Measurements from ENCODE around the gene LGR5. TPM values are rescaled to one million over a fixed set of nuclear protein-coding genes. Genes with fewer than 3 reads are reported as not detected.

The LGR5 gene, protein sequence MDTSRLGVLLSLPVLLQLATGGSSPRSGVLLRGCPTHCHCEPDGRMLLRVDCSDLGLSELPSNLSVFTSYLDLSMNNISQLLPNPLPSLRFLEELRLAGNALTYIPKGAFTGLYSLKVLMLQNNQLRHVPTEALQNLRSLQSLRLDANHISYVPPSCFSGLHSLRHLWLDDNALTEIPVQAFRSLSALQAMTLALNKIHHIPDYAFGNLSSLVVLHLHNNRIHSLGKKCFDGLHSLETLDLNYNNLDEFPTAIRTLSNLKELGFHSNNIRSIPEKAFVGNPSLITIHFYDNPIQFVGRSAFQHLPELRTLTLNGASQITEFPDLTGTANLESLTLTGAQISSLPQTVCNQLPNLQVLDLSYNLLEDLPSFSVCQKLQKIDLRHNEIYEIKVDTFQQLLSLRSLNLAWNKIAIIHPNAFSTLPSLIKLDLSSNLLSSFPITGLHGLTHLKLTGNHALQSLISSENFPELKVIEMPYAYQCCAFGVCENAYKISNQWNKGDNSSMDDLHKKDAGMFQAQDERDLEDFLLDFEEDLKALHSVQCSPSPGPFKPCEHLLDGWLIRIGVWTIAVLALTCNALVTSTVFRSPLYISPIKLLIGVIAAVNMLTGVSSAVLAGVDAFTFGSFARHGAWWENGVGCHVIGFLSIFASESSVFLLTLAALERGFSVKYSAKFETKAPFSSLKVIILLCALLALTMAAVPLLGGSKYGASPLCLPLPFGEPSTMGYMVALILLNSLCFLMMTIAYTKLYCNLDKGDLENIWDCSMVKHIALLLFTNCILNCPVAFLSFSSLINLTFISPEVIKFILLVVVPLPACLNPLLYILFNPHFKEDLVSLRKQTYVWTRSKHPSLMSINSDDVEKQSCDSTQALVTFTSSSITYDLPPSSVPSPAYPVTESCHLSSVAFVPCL
- not detected for total RNA-seq

DNA sequence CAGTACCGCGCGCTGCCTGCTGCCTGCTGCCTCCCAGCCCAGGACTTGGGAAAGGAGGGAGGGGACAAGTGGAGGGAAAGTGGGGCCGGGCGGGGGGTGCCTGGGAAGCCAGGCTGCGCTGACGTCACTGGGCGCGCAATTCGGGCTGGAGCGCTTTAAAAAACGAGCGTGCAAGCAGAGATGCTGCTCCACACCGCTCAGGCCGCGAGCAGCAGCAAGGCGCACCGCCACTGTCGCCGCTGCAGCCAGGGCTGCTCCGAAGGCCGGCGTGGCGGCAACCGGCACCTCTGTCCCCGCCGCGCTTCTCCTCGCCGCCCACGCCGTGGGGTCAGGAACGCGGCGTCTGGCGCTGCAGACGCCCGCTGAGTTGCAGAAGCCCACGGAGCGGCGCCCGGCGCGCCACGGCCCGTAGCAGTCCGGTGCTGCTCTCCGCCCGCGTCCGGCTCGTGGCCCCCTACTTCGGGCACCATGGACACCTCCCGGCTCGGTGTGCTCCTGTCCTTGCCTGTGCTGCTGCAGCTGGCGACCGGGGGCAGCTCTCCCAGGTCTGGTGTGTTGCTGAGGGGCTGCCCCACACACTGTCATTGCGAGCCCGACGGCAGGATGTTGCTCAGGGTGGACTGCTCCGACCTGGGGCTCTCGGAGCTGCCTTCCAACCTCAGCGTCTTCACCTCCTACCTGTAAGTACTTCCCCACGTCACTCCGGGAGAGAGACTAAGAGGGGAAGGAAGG, at the start of gene LGR5:
Gene LGR5, plus strand, starts transcription at position 186 of the 732 bp plus-strand sequence. Its CDS starts 283 bp downstream, at position 469.
- Mint-ChIP-seq H3K4me1 (peaks cover 19% of the 10 kb centered on the region), H3K27me3 (peaks cover 73% of the 10 kb centered on the region), H3K4me3 (peak within 1 kb of the TSS; percentile 60), H3K9me3 (ENCODE audit: low read depth) (peaks cover 7% of the 10 kb centered on the region), H3K27ac (no peak within 1 kb of the TSS), H3K36me3 (peaks cover 4% of the 10 kb centered on the region)
- ATAC-seq (peak; percentile 60), DNase-seq (no peak)
- CTCF ChIA-PET, result interaction anchor here (1.2 to 1.5 kb wide), 2 partner anchors 197 to 307 kb away, joined by 4 read pairs; no protein-coding TSS in a partner anchor

GRCh38 chr12:71392521-71393145, 47.0 kb upstream of the LGR5 start:
- CTCF ChIA-PET, result interaction anchor here (0.7 to 1.6 kb wide), 6 partner anchors 8 to 659 kb away, joined by 3 to 7 read pairs (median 4); no protein-coding TSS in a partner anchor
- no peak for ATAC-seq

DNA sequence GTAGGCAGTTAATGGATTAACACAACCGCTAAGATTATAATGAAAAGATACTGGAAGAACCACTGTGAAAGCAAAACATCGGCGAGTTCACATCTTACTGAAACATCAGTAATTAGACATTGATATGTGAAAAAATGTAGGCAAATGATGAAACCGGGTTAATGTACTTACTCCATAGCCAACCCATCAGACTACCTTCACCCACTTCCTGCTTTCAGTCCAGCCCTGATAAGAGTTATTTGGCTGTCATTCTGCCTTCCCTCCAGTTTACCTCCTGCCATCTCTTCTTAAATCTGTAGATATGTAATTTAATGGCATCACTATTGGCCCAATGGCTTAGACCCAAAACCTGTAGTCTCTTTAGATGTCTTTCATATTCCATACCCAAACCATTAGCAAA, 46.0 kb upstream of the LGR5 start:
- Mint-ChIP-seq H3K36me3 (no peaks in the 10 kb centered on the region), H3K27ac (no peak overlapping the region), H3K9me3 (ENCODE audit: low read depth) (no peaks in the 10 kb centered on the region), H3K4me1 (no peaks in the 10 kb centered on the region), H3K4me3 (no peak overlapping the region), H3K27me3 (no peaks in the 10 kb centered on the region)
- ATAC-seq (no peak), DNase-seq (no peak)
- CTCF ChIA-PET, result interaction anchor here (1.3 to 1.5 kb wide), 2 partner anchors 22 to 353 kb away, joined by 5 to 7 read pairs; no protein-coding TSS in a partner anchor

More at GRCh38 chr12:71392521-71393145, 47.0 kb upstream of the LGR5 start:
- Mint-ChIP-seq H3K27me3 (no peaks in the 10 kb centered on the region), H3K9me3 (ENCODE audit: low read depth) (no peaks in the 10 kb centered on the region), H3K36me3 (no peaks in the 10 kb centered on the region), H3K4me3 (no peak overlapping the region), H3K4me1 (no peaks in the 10 kb centered on the region), H3K27ac (no peak overlapping the region)
- DNase-seq, result no peak

GRCh38 chr12:71397433-71397954, 42.1 kb upstream of the LGR5 start:
- DNase-seq (no peak), ATAC-seq (no peak)
- Mint-ChIP-seq H3K4me1 (no peaks in the 10 kb centered on the region), H3K27ac (no peak overlapping the region), H3K27me3 (no peaks in the 10 kb centered on the region), H3K4me3 (no peak overlapping the region), H3K9me3 (ENCODE audit: low read depth) (no peaks in the 10 kb centered on the region), H3K36me3 (no peaks in the 10 kb centered on the region)
- CTCF ChIA-PET, result no interaction called here

GRCh38 chr12:71399197-71399596, 40.4 kb upstream of the LGR5 start:
- no peak overlapping the region for H3K4me3 Mint-ChIP-seq
- no peak for DNase-seq
- H3K36me3 Mint-ChIP-seq, result no peaks in the 10 kb centered on the region
- no peaks in the 10 kb centered on the region for H3K4me1 Mint-ChIP-seq
- CTCF ChIA-PET, result no interaction called here
- H3K27ac Mint-ChIP-seq, result no peak overlapping the region
- H3K27me3 Mint-ChIP-seq, result peaks cover 3% of the 10 kb centered on the region
- H3K9me3 Mint-ChIP-seq (ENCODE audit: low read depth), result no peaks in the 10 kb centered on the region
- ATAC-seq, result no peak

DNA sequence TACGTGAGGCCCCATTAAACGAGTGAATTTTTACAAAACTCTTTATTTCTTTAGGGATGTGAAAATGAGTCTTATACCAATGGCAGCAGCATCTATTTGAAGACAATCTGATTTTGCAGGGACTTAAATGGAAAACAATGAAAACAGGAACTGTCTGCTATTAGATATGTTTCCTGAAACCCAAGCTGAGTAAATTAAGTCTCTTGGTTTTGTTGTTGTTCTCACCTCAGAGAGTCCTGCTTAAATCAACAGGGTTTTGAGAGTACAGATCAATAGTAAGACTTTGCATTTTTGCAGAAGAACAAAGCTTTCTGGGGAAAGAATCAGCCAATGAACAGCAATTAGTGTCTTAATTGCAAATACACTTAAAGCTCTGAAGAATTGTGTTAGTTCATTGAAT, 39.1 kb upstream of the LGR5 start:
- H3K27ac Mint-ChIP-seq, result no peak overlapping the region
- no peak overlapping the region for H3K4me3 Mint-ChIP-seq
- H3K9me3 Mint-ChIP-seq (ENCODE audit: low read depth), result no peaks in the 10 kb centered on the region
- H3K4me1 Mint-ChIP-seq, result no peaks in the 10 kb centered on the region
- DNase-seq (no peak), ATAC-seq (no peak)
- no peaks in the 10 kb centered on the region for H3K36me3 Mint-ChIP-seq
- peaks cover 8% of the 10 kb centered on the region for H3K27me3 Mint-ChIP-seq
- CTCF ChIA-PET, result interaction anchor here (0.9 kb wide), 1 partner anchor 8 kb away, joined by 6 read pairs; no protein-coding TSS in a partner anchor

- Mint-ChIP-seq H3K9me3 (ENCODE audit: low read depth) (peaks cover 4% of the 10 kb centered on the region), H3K36me3 (no peaks in the 10 kb centered on the region), H3K4me1 (no peaks in the 10 kb centered on the region), H3K27me3 (peaks cover 18% of the 10 kb centered on the region), H3K4me3 (no peak overlapping the region), H3K27ac (no peak overlapping the region)
- DNase-seq (no peak), ATAC-seq (no peak)
- CTCF ChIA-PET, result no interaction called here
Observed at GRCh38 chr12:71405884-71406283, 33.7 kb upstream of the LGR5 start.

GRCh38 chr12:71407732-71408131, 31.9 kb upstream of the LGR5 start:
- Mint-ChIP-seq H3K4me3 (no peak overlapping the region), H3K4me1 (no peaks in the 10 kb centered on the region), H3K9me3 (ENCODE audit: low read depth) (peaks cover 4% of the 10 kb centered on the region), H3K36me3 (no peaks in the 10 kb centered on the region), H3K27ac (no peak overlapping the region), H3K27me3 (peaks cover 23% of the 10 kb centered on the region)
- CTCF ChIA-PET, result no interaction called here
- ATAC-seq (no peak), DNase-seq (no peak)

DNA sequence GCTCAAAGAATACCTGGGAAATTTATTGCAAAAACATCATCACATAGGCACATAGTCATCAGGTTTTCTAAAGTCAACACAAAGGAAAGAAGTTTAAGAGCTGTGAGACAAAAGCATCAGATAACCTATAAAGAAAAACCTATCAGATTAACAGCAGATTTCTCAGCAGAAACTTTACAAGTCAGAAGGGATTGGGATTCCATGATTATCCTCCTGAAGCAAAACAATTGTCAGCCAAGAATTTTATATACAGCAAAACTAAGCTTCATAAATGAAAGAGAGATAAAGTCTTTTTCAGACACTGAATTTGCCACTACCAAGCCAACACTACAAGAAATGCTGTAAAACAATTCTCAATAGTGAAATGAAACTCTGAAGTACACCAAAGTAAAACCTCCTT, 28.8 kb upstream of the LGR5 start:
- DNase-seq, result no peak
- peaks cover 11% of the 10 kb centered on the region for H3K27me3 Mint-ChIP-seq
- CTCF ChIA-PET, result interaction anchor here (0.6 kb wide), 1 partner anchor 336 kb away, joined by 3 read pairs; no protein-coding TSS in a partner anchor
- peaks cover 4% of the 10 kb centered on the region for H3K9me3 Mint-ChIP-seq (ENCODE audit: low read depth)
- H3K36me3 Mint-ChIP-seq, result no peaks in the 10 kb centered on the region
- no peak overlapping the region for H3K27ac Mint-ChIP-seq
- ATAC-seq, result no peak
- H3K4me3 Mint-ChIP-seq, result no peak overlapping the region
- no peaks in the 10 kb centered on the region for H3K4me1 Mint-ChIP-seq

- H3K9me3 Mint-ChIP-seq (ENCODE audit: low read depth), result peaks cover 4% of the 10 kb centered on the region
- no peak overlapping the region for H3K27ac Mint-ChIP-seq
- ATAC-seq, result no peak
- no peaks in the 10 kb centered on the region for H3K36me3 Mint-ChIP-seq
- H3K4me1 Mint-ChIP-seq, result no peaks in the 10 kb centered on the region
- DNase-seq, result no peak
- CTCF ChIA-PET, result interaction anchor here (0.6 kb wide), 1 partner anchor 336 kb away, joined by 3 read pairs; no protein-coding TSS in a partner anchor
- H3K4me3 Mint-ChIP-seq, result no peak overlapping the region
- H3K27me3 Mint-ChIP-seq, result peaks cover 7% of the 10 kb centered on the region
Observed at GRCh38 chr12:71411635-71412034, 28.0 kb upstream of the LGR5 start.

- peaks cover 3% of the 10 kb centered on the region for H3K9me3 Mint-ChIP-seq (ENCODE audit: low read depth)
- no peak overlapping the region for H3K4me3 Mint-ChIP-seq
- H3K36me3 Mint-ChIP-seq, result no peaks in the 10 kb centered on the region
- ATAC-seq, result peak; percentile 55
- H3K27me3 Mint-ChIP-seq, result peaks cover 5% of the 10 kb centered on the region
- CTCF ChIA-PET, result interaction anchor here (0.9 to 4.4 kb wide), 11 partner anchors 13 to 339 kb away, joined by 3 to 64 read pairs (median 5); partner anchors contain the start of gene RAB21
- no peak for DNase-seq
- H3K4me1 Mint-ChIP-seq, result no peaks in the 10 kb centered on the region
- no peak overlapping the region for H3K27ac Mint-ChIP-seq
Observed at GRCh38 chr12:71415336-71416231, 24.0 kb upstream of the LGR5 start.
